B cell (primary cell): ENCODE results near the gene RRAS. TPM values are rescaled to one million over a fixed set of nuclear protein-coding genes. Genes with fewer than 3 reads are reported as not detected.

Source experiments
- ATAC-seq: fragments of 200-7000 bp; cut with Tn5 transposase; one replicate; pipeline ENCODE4 v1.10.0; 2021; ENCODE audit warnings: low read depth, mild to moderate bottlenecking, moderate number of reproducible peaks, moderate library complexity
- CTCF ChIA-PET: fragments of 350-600 bp; sonication (Branson Sonifier 250); formaldehyde crosslinking; loops from one replicate; lab custom pipeline; 2021; ENCODE audit warnings: antibody characterized with exemption, inconsistent platforms; lab: Charles Lee
- POLR2A ChIA-PET: fragments of 350-600 bp; sonication (Branson Sonifier 250); formaldehyde crosslinking; loops from one replicate; lab custom pipeline; 2021; ENCODE audit warnings: antibody characterized with exemption; lab: Charles Lee
- DNase-seq: peaks from one replicate; pipeline ENCODE4 v3.0.0; 2013
- H2AFZ ChIP-seq: 2 replicates; pipeline ENCODE4 v1.6.1; 2012; ENCODE audit warnings: mild to moderate bottlenecking, low read depth, low read length; ENCODE audit not compliant: insufficient read depth, poor library complexity, severe bottlenecking
- H3K27ac ChIP-seq, 2 donors: 1 replicate in 1 of 2; 2 replicates in 1 of 2; pipeline ENCODE4 v1.5.1; 2012 to 2013; ENCODE audit warnings: low read length in 2 of 2, mild to moderate bottlenecking in 2 of 2, moderate library complexity in 1 of 2
- H3K27me3 ChIP-seq, 4 experiments: fragments of 200-600 bp in 1 of 4; sonication (generic) in 1 of 4; replicated peaks in 1 of 4; 1 replicate in 2 of 4; 2 replicates in 2 of 4; pipeline versions ENCODE4 v1.6.1 to v1.7.0; 2013 to 2016; ENCODE audit warnings: low read length in 3 of 4, mild to moderate bottlenecking in 2 of 4, mixed read lengths in 1 of 4, moderate library complexity in 1 of 4; ENCODE audit not compliant: insufficient read depth in 4 of 4, control insufficient read depth in 3 of 4; ENCODE audit errors: control extremely low read depth in 1 of 4
- H3K36me3 ChIP-seq, 2 experiments: replicated peaks in 1 of 2; 1 replicate in 1 of 2; 2 replicates in 1 of 2; pipeline versions ENCODE4 v1.6.1 to v1.7.1; 2013; ENCODE audit warnings: low read length in 1 of 2; ENCODE audit not compliant: insufficient read depth in 2 of 2, control insufficient read depth in 1 of 2; ENCODE audit errors: control extremely low read depth in 1 of 2, extremely low read depth in 1 of 2
- H3K4me1 ChIP-seq, 2 donors: fragments of 200-600 bp in 1 of 2; sonication (generic) in 1 of 2; 1 replicate in 1 of 2; 2 replicates in 1 of 2; pipeline versions ENCODE4 v1.5.1 to v1.6.1; 2013 to 2017; ENCODE audit warnings: low read length in 2 of 2; ENCODE audit not compliant: control insufficient read depth in 2 of 2, insufficient read depth in 2 of 2
- H3K4me2 ChIP-seq: replicated peaks from 2 replicates; pipeline ENCODE3; 2012; ENCODE audit warnings: mild to moderate bottlenecking, low read depth, low read length; ENCODE audit not compliant: poor library complexity, severe bottlenecking
- H3K4me3 ChIP-seq, 5 experiments: fragments of 200-600 bp in 1 of 5; sonication (generic) in 1 of 5; 1 replicate in 3 of 5; 2 replicates in 2 of 5; pipeline versions ENCODE4 v1.5.1 to v1.7.0; 2011 to 2016; ENCODE audit warnings: low read length in 4 of 5, mild to moderate bottlenecking in 4 of 5, low read depth in 2 of 5, control low read depth in 1 of 5, moderate library complexity in 1 of 5; ENCODE audit not compliant: insufficient read depth in 1 of 5; ENCODE audit errors: control extremely low read depth in 1 of 5, extremely low read depth in 1 of 5
- H3K79me2 ChIP-seq: fragments of 200-600 bp; sonication (generic); one replicate; pipeline ENCODE4 v1.6.0; 2016; ENCODE audit warnings: low read length; ENCODE audit not compliant: control insufficient read depth, insufficient read depth
- H3K9ac ChIP-seq: fragments of 200-600 bp; sonication (generic); 2 replicates; pipeline ENCODE4 v1.6.1; 2017; ENCODE audit warnings: mild to moderate bottlenecking, low read length, moderate library complexity
- H3K9me3 ChIP-seq, 3 donors: one replicate each; pipeline versions ENCODE4 v1.6.1 to v1.7.1; 2013; ENCODE audit warnings: low read length in 2 of 3; ENCODE audit not compliant: control insufficient read depth in 2 of 3, insufficient read depth in 1 of 3; ENCODE audit errors: control extremely low read depth in 1 of 3
- H4K20me1 ChIP-seq: 2 replicates; pipeline ENCODE4 v1.6.0; 2012; ENCODE audit warnings: mild to moderate bottlenecking, low read length; ENCODE audit not compliant: insufficient read depth, control insufficient read depth, poor library complexity, severe bottlenecking
- H3K27ac Mint-ChIP-seq: one replicate; pipeline ENCODE4 v1.8.0; 2021; ENCODE audit warnings: mixed read lengths
- H3K27me3 Mint-ChIP-seq: one replicate; pipeline ENCODE4 v1.8.0; 2021; ENCODE audit warnings: mixed read lengths
- H3K4me1 Mint-ChIP-seq: one replicate; pipeline ENCODE4 v1.8.0; 2021; ENCODE audit warnings: mixed read lengths
- H3K4me3 Mint-ChIP-seq: one replicate; pipeline ENCODE4 v1.8.0; 2021; ENCODE audit warnings: mixed read lengths
- H3K9me3 Mint-ChIP-seq: one replicate; pipeline ENCODE4 v1.8.0; 2022; ENCODE audit warnings: mixed read lengths; ENCODE audit not compliant: insufficient read depth
- CTCF ChIP-seq: fragments of 200-600 bp; IDR thresholded peaks from one replicate; pipeline ENCODE4 v1.8.0; 2022; ENCODE audit warnings: antibody characterized with exemption, mild to moderate bottlenecking
- EZH2 ChIP-seq: IDR thresholded peaks from 2 replicates; pipeline ENCODE4 v1.6.1; 2012; ENCODE audit warnings: borderline replicate concordance, low read depth, mild to moderate bottlenecking, moderate library complexity, low read length; ENCODE audit not compliant: insufficient read depth, poor library complexity, severe bottlenecking
- WGBS: methylation state at CpG from one replicate; pipeline ENCODE4 v1.1.5; 2013; ENCODE audit warnings: missing lambda C conversion rate; ENCODE audit not compliant: insufficient coverage; 5-methylcytosine and 5-hydroxymethylcytosine counted together
- intact Hi-C: fragments of 100-400 bp; cut with micrococcal nuclease; formaldehyde crosslinking; loops from one replicate; pipeline ENCODE4 v1.10.0; 2022
- polyA plus RNA-seq: library from polyadenylated mRNA; depleted of rRNA; stranded (reverse); fragments of >200 nt; gene quantifications from 2 replicates; pipeline ENCODE4 v1.2.3, GENCODE V29; 2012
- total RNA-seq, 2 donors: library from RNA; stranded (reverse); fragments of 120-200 nt in 1 of 2; gene quantifications; 1 replicate in 1 of 2; 2 replicates in 1 of 2; pipeline versions ENCODE4 v1.2.3 to v1.2.4, GENCODE V29; 2013 to 2022

The RRAS gene
- total and polyA plus RNA-seq, 2 donors (not counting 1 experiment from before 2014, with no cell fraction given) = 5.6 to 21.0 TPM

GRCh38 chr19:49594993-49595818 is 44.7 kb downstream of the RRAS start:
- 90% methylated on average over 16 of the region's 35 CpGs for WGBS
- no peaks in the 10 kb centered on the region for H3K9me3 Mint-ChIP-seq
- H4K20me1 ChIP-seq = peaks cover 84% of the 10 kb centered on the region
- H3K27me3 Mint-ChIP-seq = no peaks in the 10 kb centered on the region
- no peaks in the 10 kb centered on the region for H3K27me3 ChIP-seq
- peaks cover 83% of the 10 kb centered on the region for H3K79me2 ChIP-seq
- no peak overlapping the region for H3K27ac Mint-ChIP-seq
- ATAC-seq (no peak), DNase-seq (no peak)
- peaks cover 22% of the 10 kb centered on the region for H3K4me1 Mint-ChIP-seq
- ChIA-PET CTCF (interaction anchor here (0.6 kb wide), 1 partner anchor 12 kb away, joined by 3 read pairs; no protein-coding TSS in a partner anchor), POLR2A (interaction anchor here (0.5 to 0.8 kb wide), 2 partner anchors 43 to 47 kb away, joined by 3 to 4 read pairs; partner anchors contain the start of gene SCAF1)
- no peaks in the 10 kb centered on the region for H3K9me3 ChIP-seq
- H3K4me2 ChIP-seq = no peak overlapping the region
- no peak overlapping the region for H3K4me3 Mint-ChIP-seq
- intact Hi-C loops = loop anchor here (5.0 kb wide), 1 partner anchor 1338 kb away; the partner anchor contains the start of gene CARD8
- no peak overlapping the region for H3K4me3 ChIP-seq
- H3K4me1 ChIP-seq = peaks cover 16 to 21% of the 10 kb centered on the region in 2 donors
- H3K36me3 ChIP-seq = peaks cover 0 to 37% of the 10 kb centered on the region in 2 experiments
- no peak overlapping the region for H3K9ac ChIP-seq
- no peak overlapping the region for H2AFZ ChIP-seq
- H3K27ac ChIP-seq = no peak overlapping the region
- no peak for TF ChIP-seq EZH2
- no peak for TF ChIP-seq CTCF
